Lung (tissue), 12 donors: ENCODE results near the gene PTPRC. TPM values are rescaled to one million over a fixed set of nuclear protein-coding genes. Genes with fewer than 3 reads are reported as not detected.

Source experiments
- ATAC-seq: fragments of 200-7000 bp; cut with Tn5 transposase; one replicate; pipeline ENCODE4 v1.9.1; 2020; ENCODE audit warnings: moderate number of reproducible peaks; ENCODE audit not compliant: insufficient read depth, low FRiP score
- DNase-seq, 3 donors: peaks; one replicate each; pipeline ENCODE4 v3.0.0-alpha.2; 2013 to 2017
- H3K27ac ChIP-seq, 2 donors: one replicate each; pipeline ENCODE4 v1.5.1; 2013; ENCODE audit warnings: mild to moderate bottlenecking in 2 of 2, moderate library complexity in 2 of 2, control low read depth in 1 of 2, inconsistent platforms in 1 of 2, low read depth in 1 of 2, low read length in 1 of 2
- H3K27me3 ChIP-seq, 3 donors: one replicate each; pipeline ENCODE4 v1.5.1; 2013; ENCODE audit warnings: low read length in 2 of 3; ENCODE audit not compliant: control insufficient read depth in 3 of 3, insufficient read depth in 3 of 3
- H3K36me3 ChIP-seq, 4 donors: one replicate each; pipeline ENCODE4 v1.5.1; 2013; ENCODE audit warnings: low read length in 4 of 4, mild to moderate bottlenecking in 1 of 4, moderate library complexity in 1 of 4; ENCODE audit not compliant: control insufficient read depth in 4 of 4, insufficient read depth in 4 of 4
- H3K4me1 ChIP-seq, 5 donors: one replicate each; pipeline ENCODE4 v1.5.1; 2013; ENCODE audit warnings: low read length in 5 of 5, mild to moderate bottlenecking in 2 of 5, moderate library complexity in 1 of 5; ENCODE audit not compliant: control insufficient read depth in 5 of 5, insufficient read depth in 5 of 5
- H3K4me3 ChIP-seq: one replicate; pipeline ENCODE4 v1.5.1; 2013; ENCODE audit warnings: mild to moderate bottlenecking, control low read depth, moderate library complexity
- H3K9ac ChIP-seq, 2 donors: one replicate each; pipeline ENCODE4 v1.5.1; 2013; ENCODE audit warnings: low read length in 2 of 2, control low read depth in 1 of 2; ENCODE audit not compliant: insufficient read depth in 1 of 2
- H3K9me3 ChIP-seq, 4 donors: one replicate each; pipeline ENCODE4 v1.5.1; 2013; ENCODE audit warnings: low read length in 3 of 4, mild to moderate bottlenecking in 1 of 4, moderate library complexity in 1 of 4; ENCODE audit not compliant: control insufficient read depth in 4 of 4, insufficient read depth in 3 of 4
- CTCF ChIP-seq: IDR thresholded peaks from 2 replicates; pipeline ENCODE4 v1.5.1; 2012; ENCODE audit warnings: mild to moderate bottlenecking; ENCODE audit errors: control extremely low read depth, extremely low read depth
- WGBS, 2 donors: extraction: QIAGEN DNeasy Blood & Tissue Kit; methylation state at CpG; one replicate each; pipeline ENCODE4 v1.1.7; 2013; 5-methylcytosine and 5-hydroxymethylcytosine counted together
- polyA plus RNA-seq, 2 donors: library from polyadenylated mRNA; stranded (reverse); fragments of 200-250 nt; gene quantifications; one replicate each; pipeline ENCODE4 v1.2.1, GENCODE V29; 2013
- total RNA-seq, 2 donors: library from RNA; depleted of rRNA in 1 of 2; stranded (reverse); fragments of >200 nt in 1 of 2; gene quantifications; one replicate each; pipeline ENCODE4 v1.2.1, GENCODE V29; 2014 to 2021
- donor health status: control.
- donor health status: control.
- donor health status: Bipolar disorder and iron deficiency.
- donor health status: healthy.
- donor health status: DM: yes; HTN: yes; CAD: no.

PTPRC gene
- total and polyA plus RNA-seq, 4 donors = 8.2 to 142 (median 86.1) TPM

GRCh38 chr1:198651650-198652400, 13.0 kb downstream of the PTPRC start:
- H3K27me3 ChIP-seq = no peaks in the 10 kb centered on the region
- ATAC-seq (no peak), DNase-seq (no peak)
- peaks cover 0 to 1% (median 0%) of the 10 kb centered on the region in 5 donors for H3K4me1 ChIP-seq
- H3K9ac ChIP-seq = no peak overlapping the region
- no peak for TF ChIP-seq CTCF
- no peaks in the 10 kb centered on the region for H3K9me3 ChIP-seq
- H3K4me3 ChIP-seq = no peak overlapping the region
- no peaks in the 10 kb centered on the region for H3K36me3 ChIP-seq
- 60 to 68% methylated on average over 7 of the region's 7 CpGs for WGBS, 2 donors
- H3K27ac ChIP-seq = no peak overlapping the region

GRCh38 chr1:198653808-198654413, 15.1 kb downstream of the PTPRC start:
- Histone ChIP-seq H3K4me1 (peaks cover 0 to 5% (median 0%) of the 10 kb centered on the region in 5 donors), H3K4me3 (no peak overlapping the region), H3K27ac (no peak overlapping the region), H3K9me3 (no peaks in the 10 kb centered on the region), H3K36me3 (no peaks in the 10 kb centered on the region), H3K9ac (no peak overlapping the region), H3K27me3 (no peaks in the 10 kb centered on the region)
- ATAC-seq (no peak), DNase-seq (no peak)
- 81 to 90% methylated on average over 3 of the region's 3 CpGs for WGBS, 2 donors
- no peak for TF ChIP-seq CTCF

DNA sequence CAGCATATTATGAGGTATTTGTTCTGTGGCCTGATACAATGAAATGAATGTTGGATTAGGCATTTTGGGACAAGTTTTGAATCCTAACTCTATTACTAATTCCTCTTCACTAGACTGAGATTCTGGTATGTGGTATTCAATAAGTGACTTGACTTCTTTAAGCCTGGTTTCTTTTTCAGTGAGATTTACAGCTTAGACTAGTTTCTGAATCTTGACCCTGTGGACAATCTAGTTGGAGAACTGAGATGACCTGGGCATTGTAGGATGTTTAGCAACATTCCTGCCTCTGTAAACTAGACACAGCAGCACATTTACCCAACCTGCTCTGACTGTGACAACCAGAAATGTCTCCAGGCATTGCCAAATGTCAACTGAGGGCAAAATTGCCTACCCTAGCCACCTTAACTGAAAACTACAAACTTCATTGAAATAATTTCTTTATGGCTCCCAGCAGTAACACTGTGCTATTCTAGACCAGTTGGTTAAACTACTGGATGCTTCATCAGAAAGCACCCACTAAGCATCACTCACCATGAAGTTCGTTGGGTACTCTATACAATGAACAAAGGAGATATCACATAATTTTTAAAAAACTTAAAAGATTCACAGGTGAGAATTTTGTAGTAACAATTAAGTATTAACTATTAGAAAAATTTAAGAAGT, 16.8 kb downstream of the PTPRC start:
- Histone ChIP-seq H3K4me3 (no peak overlapping the region), H3K27ac (no peak overlapping the region), H3K27me3 (no peaks in the 10 kb centered on the region), H3K36me3 (no peaks in the 10 kb centered on the region), H3K9ac (no peak overlapping the region), H3K9me3 (no peaks in the 10 kb centered on the region), H3K4me1 (peaks cover 0 to 5% (median 0%) of the 10 kb centered on the region in 5 donors)
- no peak for TF ChIP-seq CTCF
- ATAC-seq (no peak), DNase-seq (no peak)
- 73 to 80% methylated on average over 1 of the region's 1 CpG for WGBS, 2 donors
